Nephron progenitor cell (in vitro differentiated cells): ENCODE results near the gene RERE.

Experiments used
- DNase-seq: peaks from one replicate; pipeline ENCODE4 v3.0.0; 2021
- H3K27ac Mint-ChIP-seq: 2 replicates; pipeline ENCODE4 v1.8.0; 2021; ENCODE audit warnings: mild to moderate bottlenecking, moderate library complexity, mixed read lengths
- H3K27me3 Mint-ChIP-seq: 2 replicates; pipeline ENCODE4 v1.8.0; 2021; ENCODE audit warnings: mild to moderate bottlenecking, low read depth, mixed read lengths; ENCODE audit not compliant: poor library complexity
- H3K36me3 Mint-ChIP-seq: 2 replicates; pipeline ENCODE4 v1.8.0; 2021; ENCODE audit warnings: low read depth, mixed read lengths
- H3K4me1 Mint-ChIP-seq: 2 replicates; pipeline ENCODE4 v1.8.0; 2021; ENCODE audit warnings: mixed read lengths
- H3K4me3 Mint-ChIP-seq: 2 replicates; pipeline ENCODE4 v1.8.0; 2021; ENCODE audit warnings: mild to moderate bottlenecking, moderate library complexity, mixed read lengths
- H3K9me3 Mint-ChIP-seq: 2 replicates; pipeline ENCODE4 v1.8.0; 2021; ENCODE audit warnings: mild to moderate bottlenecking, moderate library complexity, mixed read lengths
- TF ChIP-seq, protein P1 (sequence below): fragments of 200-600 bp; sonication (generic); IDR thresholded peaks from 2 replicates; pipeline ENCODE4 v1.5.0; 2021; ENCODE audit warnings: antibody characterized with exemption

RERE gene

DNA sequence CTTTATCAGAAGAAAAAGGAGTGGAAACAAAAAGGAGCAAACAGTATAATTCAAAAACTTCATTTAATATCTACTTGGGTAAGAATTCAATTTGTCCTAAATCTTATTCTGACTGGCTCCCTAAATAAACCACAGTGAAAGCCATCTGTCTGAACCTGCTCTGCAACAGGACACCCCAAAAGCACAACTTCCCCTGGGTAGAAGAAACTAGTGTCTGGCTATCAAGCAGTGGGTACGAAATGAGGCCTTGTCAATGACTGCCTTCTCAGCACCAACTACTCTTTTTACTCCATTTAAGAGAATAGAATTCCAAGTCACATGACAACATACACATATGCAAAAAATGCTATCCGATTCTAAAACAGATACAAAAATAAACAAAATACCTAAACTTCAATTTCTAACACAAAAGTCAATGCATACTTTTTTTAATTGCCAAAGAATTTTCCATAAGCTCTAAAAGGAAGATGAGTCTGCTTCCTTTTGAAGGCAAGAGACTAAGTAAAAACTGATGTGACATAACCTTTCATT, 292.7 kb downstream of the RERE start:
- Mint-ChIP-seq H3K4me1 (peaks cover 21% of the 10 kb centered on the region), H3K27ac (no peak overlapping the region), H3K27me3 (no peaks in the 10 kb centered on the region), H3K4me3 (no peak overlapping the region), H3K9me3 (no peaks in the 10 kb centered on the region), H3K36me3 (peaks cover 28% of the 10 kb centered on the region)
- DNase-seq: no peak
- TF ChIP-seq, protein P1, sequence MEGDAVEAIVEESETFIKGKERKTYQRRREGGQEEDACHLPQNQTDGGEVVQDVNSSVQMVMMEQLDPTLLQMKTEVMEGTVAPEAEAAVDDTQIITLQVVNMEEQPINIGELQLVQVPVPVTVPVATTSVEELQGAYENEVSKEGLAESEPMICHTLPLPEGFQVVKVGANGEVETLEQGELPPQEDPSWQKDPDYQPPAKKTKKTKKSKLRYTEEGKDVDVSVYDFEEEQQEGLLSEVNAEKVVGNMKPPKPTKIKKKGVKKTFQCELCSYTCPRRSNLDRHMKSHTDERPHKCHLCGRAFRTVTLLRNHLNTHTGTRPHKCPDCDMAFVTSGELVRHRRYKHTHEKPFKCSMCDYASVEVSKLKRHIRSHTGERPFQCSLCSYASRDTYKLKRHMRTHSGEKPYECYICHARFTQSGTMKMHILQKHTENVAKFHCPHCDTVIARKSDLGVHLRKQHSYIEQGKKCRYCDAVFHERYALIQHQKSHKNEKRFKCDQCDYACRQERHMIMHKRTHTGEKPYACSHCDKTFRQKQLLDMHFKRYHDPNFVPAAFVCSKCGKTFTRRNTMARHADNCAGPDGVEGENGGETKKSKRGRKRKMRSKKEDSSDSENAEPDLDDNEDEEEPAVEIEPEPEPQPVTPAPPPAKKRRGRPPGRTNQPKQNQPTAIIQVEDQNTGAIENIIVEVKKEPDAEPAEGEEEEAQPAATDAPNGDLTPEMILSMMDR: no peak

DNA sequence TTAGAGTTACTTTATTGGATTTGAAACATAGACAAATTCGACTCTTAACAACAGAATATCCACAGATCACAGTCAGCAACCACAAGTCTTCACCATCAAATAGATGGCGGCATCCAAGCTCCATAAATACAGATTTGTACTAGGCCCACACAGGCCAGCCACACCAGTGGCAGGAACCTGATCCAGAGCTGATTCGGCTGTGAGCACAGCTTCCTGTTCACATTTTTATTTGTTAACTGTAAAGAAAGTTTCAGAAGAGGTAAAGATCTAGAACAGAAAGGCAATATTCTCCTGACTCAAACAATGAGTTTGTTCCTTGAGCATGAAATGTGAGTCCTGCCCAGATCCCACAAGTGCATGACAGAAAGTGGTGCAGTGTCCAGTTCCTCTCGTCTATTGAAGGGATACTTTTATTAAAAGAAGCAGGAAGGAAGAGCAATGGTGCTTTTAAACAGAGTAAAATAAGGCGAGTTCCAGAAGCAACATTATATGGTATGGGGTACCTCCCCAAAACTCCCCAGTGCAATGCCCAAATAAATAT, 293.7 kb downstream of the RERE start:
- Mint-ChIP-seq H3K27me3 (no peaks in the 10 kb centered on the region), H3K36me3 (peaks cover 24% of the 10 kb centered on the region), H3K9me3 (no peaks in the 10 kb centered on the region), H3K4me3 (no peak overlapping the region), H3K27ac (peak overlapping the region; percentile 60), H3K4me1 (peaks cover 20% of the 10 kb centered on the region)
- DNase-seq: no peak
- TF ChIP-seq, protein P1: no peak

DNA sequence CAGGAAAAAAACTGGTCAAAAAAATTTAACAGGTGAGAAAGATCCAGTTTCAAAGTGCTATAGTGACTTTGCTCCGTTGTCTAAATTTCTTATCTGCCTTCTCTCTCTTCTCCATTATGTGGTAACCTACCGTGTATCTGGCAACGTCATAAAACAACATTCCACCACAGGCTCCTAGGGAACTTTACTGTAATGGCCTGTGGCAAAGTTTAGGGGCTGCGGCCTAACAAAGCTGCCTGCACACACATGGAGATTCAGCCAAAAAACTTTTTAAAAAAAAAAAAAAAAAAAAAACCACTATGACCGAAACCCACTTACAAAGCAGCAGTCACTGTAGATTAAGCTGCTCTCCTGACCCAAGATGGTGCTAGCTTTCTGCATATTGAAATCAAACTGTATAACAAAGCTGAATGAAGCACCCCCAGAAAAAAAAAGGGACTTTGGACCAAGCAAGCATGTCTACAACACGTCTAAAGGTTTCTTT, 296.9 kb downstream of the RERE start:
- TF ChIP-seq, protein P1: no peak
- Mint-ChIP-seq H3K36me3 (peaks cover 26% of the 10 kb centered on the region), H3K9me3 (no peaks in the 10 kb centered on the region), H3K27ac (peak overlapping the region; percentile 76), H3K27me3 (no peaks in the 10 kb centered on the region), H3K4me3 (no peak overlapping the region), H3K4me1 (peaks cover 46% of the 10 kb centered on the region)
- no peak for DNase-seq

DNA sequence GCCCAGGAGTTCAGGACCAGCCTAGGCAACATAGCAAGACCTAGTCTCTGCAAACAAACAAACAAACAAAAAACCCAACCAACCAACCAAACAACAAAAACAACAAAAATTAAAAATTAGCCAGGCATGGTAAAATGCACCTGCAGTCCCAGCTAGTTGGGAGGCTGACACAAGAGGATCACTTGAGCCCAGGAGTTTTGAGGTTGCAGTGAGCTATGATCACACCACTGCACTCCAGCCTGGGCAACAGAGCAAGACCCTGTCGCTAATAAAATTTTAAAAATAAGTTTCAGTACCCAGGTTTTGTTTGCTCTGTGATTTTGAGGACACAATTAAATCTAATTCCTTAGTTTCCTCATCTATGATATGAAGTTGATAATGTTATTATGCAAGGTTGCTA, 298.3 kb downstream of the RERE start:
- TF ChIP-seq, protein P1: no peak
- no peak overlapping the region for H3K27ac Mint-ChIP-seq
- DNase-seq: no peak
- peaks cover 31% of the 10 kb centered on the region for H3K36me3 Mint-ChIP-seq
- peaks cover 46% of the 10 kb centered on the region for H3K4me1 Mint-ChIP-seq
- no peaks in the 10 kb centered on the region for H3K27me3 Mint-ChIP-seq
- no peak overlapping the region for H3K4me3 Mint-ChIP-seq
- H3K9me3 Mint-ChIP-seq: no peaks in the 10 kb centered on the region

DNA sequence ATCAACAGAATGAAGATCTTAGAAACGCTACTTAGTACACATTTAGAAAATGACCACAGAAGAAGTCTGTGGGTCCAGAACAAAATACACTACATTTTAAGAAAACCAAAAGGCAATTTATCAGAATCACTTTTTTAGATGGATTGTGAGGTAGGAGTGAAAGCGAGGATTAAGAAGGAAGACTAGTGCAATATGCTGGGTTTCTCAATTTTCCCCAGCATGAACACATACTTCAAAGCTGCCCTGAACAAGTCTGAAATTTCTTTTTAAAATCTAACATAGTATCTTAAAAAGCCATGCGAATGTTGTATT, 299.0 kb downstream of the RERE start:
- H3K9me3 Mint-ChIP-seq: no peaks in the 10 kb centered on the region
- H3K27me3 Mint-ChIP-seq: no peaks in the 10 kb centered on the region
- DNase-seq: no peak
- peaks cover 31% of the 10 kb centered on the region for H3K36me3 Mint-ChIP-seq
- H3K27ac Mint-ChIP-seq: peak overlapping the region; percentile 70
- H3K4me3 Mint-ChIP-seq: no peak overlapping the region
- TF ChIP-seq, protein P1: no peak
- H3K4me1 Mint-ChIP-seq: peaks cover 46% of the 10 kb centered on the region
